Activated T-helper 17 cell treated with anti-CD3 and anti-CD28 coated beads, Interleukin-2, amount 50 U/mL, for 72 hours (primary cell): ENCODE data around the gene DNAH1. TPM values are rescaled to one million over a fixed set of nuclear protein-coding genes. Genes with fewer than 3 reads are reported as not detected.

ENCODE experiments used
- ATAC-seq: fragments of 150-1000 bp; cut with Tn5 transposase; replicated peaks from 2 replicates; pipeline ENCODE4 v1.10.0; 2021; ENCODE audit warnings: mild to moderate bottlenecking, moderate library complexity
- H3K27ac Mint-ChIP-seq: one replicate; pipeline ENCODE4 v1.8.0; 2022; ENCODE audit warnings: mixed read lengths
- H3K27me3 Mint-ChIP-seq: one replicate; pipeline ENCODE4 v1.8.0; 2022; ENCODE audit warnings: mixed read lengths
- H3K36me3 Mint-ChIP-seq: one replicate; pipeline ENCODE4 v1.8.0; 2022; ENCODE audit warnings: low read depth, mild to moderate bottlenecking, mixed read lengths
- H3K4me1 Mint-ChIP-seq: one replicate; pipeline ENCODE4 v1.8.0; 2022; ENCODE audit warnings: mixed read lengths
- H3K4me3 Mint-ChIP-seq: one replicate; pipeline ENCODE4 v1.8.0; 2022; ENCODE audit warnings: mild to moderate bottlenecking, mixed read lengths
- H3K9me3 Mint-ChIP-seq: one replicate; pipeline ENCODE4 v1.8.0; 2022; ENCODE audit warnings: mixed read lengths
- total RNA-seq, 2 donors: library from RNA; stranded (reverse); gene quantifications; one replicate each; pipeline ENCODE4 v1.2.3, GENCODE V29; 2022

The DNAH1 gene
- total RNA-seq, 2 donors from 2014 or later = 17.2 to 26.5 TPM

GRCh38 chr3:52385157-52385556 is 69.0 kb downstream of the DNAH1 start:
- Mint-ChIP-seq H3K4me3 (no peak overlapping the region), H3K27me3 (no peaks in the 10 kb centered on the region), H3K36me3 (no peaks in the 10 kb centered on the region), H3K27ac (no peak overlapping the region), H3K9me3 (no peaks in the 10 kb centered on the region), H3K4me1 (no peaks in the 10 kb centered on the region)
- ATAC-seq = no peak

GRCh38 chr3:52387481-52387880 is 71.4 kb downstream of the DNAH1 start:
- peaks cover 8% of the 10 kb centered on the region for H3K36me3 Mint-ChIP-seq
- no peak overlapping the region for H3K4me3 Mint-ChIP-seq
- no peaks in the 10 kb centered on the region for H3K9me3 Mint-ChIP-seq
- no peaks in the 10 kb centered on the region for H3K27me3 Mint-ChIP-seq
- no peaks in the 10 kb centered on the region for H3K4me1 Mint-ChIP-seq
- no peak overlapping the region for H3K27ac Mint-ChIP-seq
- ATAC-seq = no peak

- no peak overlapping the region for H3K27ac Mint-ChIP-seq
Observed at GRCh38 chr3:52388348-52388821, 72.3 kb downstream of the DNAH1 start.

GRCh38 chr3:52388933-52389332 is 72.8 kb downstream of the DNAH1 start:
- Mint-ChIP-seq H3K36me3 (peaks cover 18% of the 10 kb centered on the region), H3K27ac (no peak overlapping the region), H3K4me1 (no peaks in the 10 kb centered on the region), H3K4me3 (no peak overlapping the region), H3K27me3 (no peaks in the 10 kb centered on the region), H3K9me3 (no peaks in the 10 kb centered on the region)
- ATAC-seq = no peak

More at GRCh38 chr3:52388348-52388821, 72.3 kb downstream of the DNAH1 start:
- no peak for ATAC-seq
- H3K9me3 Mint-ChIP-seq = no peaks in the 10 kb centered on the region
- no peaks in the 10 kb centered on the region for H3K4me1 Mint-ChIP-seq
- peaks cover 15% of the 10 kb centered on the region for H3K36me3 Mint-ChIP-seq
- no peak overlapping the region for H3K4me3 Mint-ChIP-seq
- H3K27me3 Mint-ChIP-seq = no peaks in the 10 kb centered on the region

- Mint-ChIP-seq H3K27me3 (no peaks in the 10 kb centered on the region), H3K9me3 (no peaks in the 10 kb centered on the region), H3K36me3 (peaks cover 18% of the 10 kb centered on the region), H3K27ac (no peak overlapping the region), H3K4me3 (no peak overlapping the region), H3K4me1 (no peaks in the 10 kb centered on the region)
- ATAC-seq = no peak
Observed at GRCh38 chr3:52391096-52391495, 75.0 kb downstream of the DNAH1 start.

GRCh38 chr3:52392216-52392930 is 76.3 kb downstream of the DNAH1 start:
- no peaks in the 10 kb centered on the region for H3K27me3 Mint-ChIP-seq

GRCh38 chr3:52393131-52393807 is 77.2 kb downstream of the DNAH1 start:
- peaks cover 18% of the 10 kb centered on the region for H3K36me3 Mint-ChIP-seq
- ATAC-seq = no peak

More at GRCh38 chr3:52392216-52392930, 76.3 kb downstream of the DNAH1 start:
- ATAC-seq = no peak
- H3K9me3 Mint-ChIP-seq = no peaks in the 10 kb centered on the region
- no peaks in the 10 kb centered on the region for H3K4me1 Mint-ChIP-seq
- peak overlapping the region; percentile 81 for H3K27ac Mint-ChIP-seq
- peaks cover 18% of the 10 kb centered on the region for H3K36me3 Mint-ChIP-seq
- H3K4me3 Mint-ChIP-seq = no peak overlapping the region

GRCh38 chr3:52393959-52394670 is 78.0 kb downstream of the DNAH1 start:
- Mint-ChIP-seq H3K36me3 (peaks cover 18% of the 10 kb centered on the region), H3K4me1 (no peaks in the 10 kb centered on the region), H3K27me3 (no peaks in the 10 kb centered on the region), H3K9me3 (no peaks in the 10 kb centered on the region), H3K4me3 (no peak overlapping the region), H3K27ac (no peak overlapping the region)
- no peak for ATAC-seq

More at GRCh38 chr3:52393131-52393807, 77.2 kb downstream of the DNAH1 start:
- Mint-ChIP-seq H3K27ac (no peak overlapping the region), H3K4me1 (no peaks in the 10 kb centered on the region), H3K27me3 (no peaks in the 10 kb centered on the region), H3K9me3 (no peaks in the 10 kb centered on the region), H3K4me3 (no peak overlapping the region)

- H3K4me3 Mint-ChIP-seq = no peak overlapping the region
- H3K27me3 Mint-ChIP-seq = no peaks in the 10 kb centered on the region
- H3K36me3 Mint-ChIP-seq = peaks cover 18% of the 10 kb centered on the region
- no peak for ATAC-seq
- no peaks in the 10 kb centered on the region for H3K9me3 Mint-ChIP-seq
- H3K27ac Mint-ChIP-seq = no peak overlapping the region
- no peaks in the 10 kb centered on the region for H3K4me1 Mint-ChIP-seq
Observed at GRCh38 chr3:52394751-52395502, 78.8 kb downstream of the DNAH1 start.

- no peaks in the 10 kb centered on the region for H3K9me3 Mint-ChIP-seq
- no peaks in the 10 kb centered on the region for H3K27me3 Mint-ChIP-seq
- no peak overlapping the region for H3K27ac Mint-ChIP-seq
- no peak overlapping the region for H3K4me3 Mint-ChIP-seq
- no peak for ATAC-seq
- peaks cover 18% of the 10 kb centered on the region for H3K36me3 Mint-ChIP-seq
- no peaks in the 10 kb centered on the region for H3K4me1 Mint-ChIP-seq
Observed at GRCh38 chr3:52395503-52395865, 79.4 kb downstream of the DNAH1 start.

GRCh38 chr3:52396011-52396906 is 80.1 kb downstream of the DNAH1 start:
- H3K27ac Mint-ChIP-seq = no peak overlapping the region
- no peak for ATAC-seq
- H3K9me3 Mint-ChIP-seq = no peaks in the 10 kb centered on the region
- peaks cover 24% of the 10 kb centered on the region for H3K36me3 Mint-ChIP-seq
- no peaks in the 10 kb centered on the region for H3K27me3 Mint-ChIP-seq
- no peaks in the 10 kb centered on the region for H3K4me1 Mint-ChIP-seq
- H3K4me3 Mint-ChIP-seq = no peak overlapping the region

- Mint-ChIP-seq H3K4me3 (no peak overlapping the region), H3K4me1 (no peaks in the 10 kb centered on the region), H3K27me3 (no peaks in the 10 kb centered on the region), H3K27ac (peak overlapping the region; percentile 41), H3K9me3 (no peaks in the 10 kb centered on the region), H3K36me3 (peaks cover 24% of the 10 kb centered on the region)
- no peak for ATAC-seq
Observed at GRCh38 chr3:52396907-52397591, 80.9 kb downstream of the DNAH1 start.
